GM19239 (cell line): ENCODE measurements around the gene VSTM2L.

ENCODE experiments used
- DNase-seq: peaks from one replicate; pipeline ENCODE4 v3.0.0; 2011; ENCODE audit warnings: low spot score; ENCODE audit not compliant: insufficient read length
- FAIRE-seq: peaks from 2 replicates; lab custom pipeline; 2011; peaks lifted over from hg19 to GRCh38; lab: Jason Lieb, UNC

Gene VSTM2L

GRCh38 chr20:37877832-37878772, 24.8 kb upstream of the VSTM2L start:
- no peak for FAIRE-seq
- DNase-seq, result no peak

- DNase-seq, result no peak
- FAIRE-seq, result no peak
Observed at GRCh38 chr20:37878835-37879599, 23.9 kb upstream of the VSTM2L start.

GRCh38 chr20:37879843-37880242, 23.1 kb upstream of the VSTM2L start:
- FAIRE-seq (no peak), DNase-seq (no peak)

DNA sequence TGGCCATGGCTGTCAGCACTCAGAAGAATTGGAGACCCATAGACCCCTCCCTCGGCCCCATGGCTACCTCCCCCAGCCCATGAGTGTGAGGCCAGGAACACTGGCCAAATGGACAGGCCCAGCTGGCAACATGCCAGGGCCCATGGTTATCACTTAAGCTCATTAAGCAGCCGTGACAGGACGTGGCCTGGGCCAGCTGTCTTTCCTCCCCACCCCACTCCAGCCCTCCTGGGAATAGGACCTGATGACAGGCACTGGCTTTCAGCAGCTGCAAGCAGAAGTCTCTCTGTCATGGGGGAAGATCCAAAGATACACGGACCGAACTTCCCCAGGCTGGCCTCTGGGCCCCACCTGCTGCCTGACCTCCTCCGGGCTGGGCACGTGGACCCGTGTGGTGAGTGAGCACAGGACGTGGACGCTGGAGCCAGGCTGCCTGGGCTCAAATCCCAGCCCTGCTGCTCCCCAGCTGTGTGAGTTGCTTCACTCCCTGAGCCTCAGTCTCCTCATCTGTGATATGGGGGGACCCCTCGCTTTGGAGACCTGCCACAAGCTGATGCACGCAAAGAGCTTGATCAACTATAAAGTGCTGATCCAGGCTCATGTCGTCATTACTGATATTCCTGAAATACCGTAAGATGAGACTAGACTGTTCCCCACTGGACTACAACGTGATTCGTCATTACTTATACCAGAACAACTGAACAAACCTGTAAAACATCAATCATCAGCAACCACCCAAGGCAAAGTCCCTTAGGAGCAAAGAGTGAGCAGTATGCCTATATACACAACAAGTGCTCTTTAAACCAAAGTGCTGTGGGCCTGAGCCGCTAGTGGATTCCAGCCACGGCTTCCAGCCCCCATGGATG, 22.0 kb upstream of the VSTM2L start:
- FAIRE-seq, result no peak
- DNase-seq, result no peak

- no peak for FAIRE-seq
- no peak for DNase-seq
Observed at GRCh38 chr20:37881601-37882343, 21.2 kb upstream of the VSTM2L start.

DNA sequence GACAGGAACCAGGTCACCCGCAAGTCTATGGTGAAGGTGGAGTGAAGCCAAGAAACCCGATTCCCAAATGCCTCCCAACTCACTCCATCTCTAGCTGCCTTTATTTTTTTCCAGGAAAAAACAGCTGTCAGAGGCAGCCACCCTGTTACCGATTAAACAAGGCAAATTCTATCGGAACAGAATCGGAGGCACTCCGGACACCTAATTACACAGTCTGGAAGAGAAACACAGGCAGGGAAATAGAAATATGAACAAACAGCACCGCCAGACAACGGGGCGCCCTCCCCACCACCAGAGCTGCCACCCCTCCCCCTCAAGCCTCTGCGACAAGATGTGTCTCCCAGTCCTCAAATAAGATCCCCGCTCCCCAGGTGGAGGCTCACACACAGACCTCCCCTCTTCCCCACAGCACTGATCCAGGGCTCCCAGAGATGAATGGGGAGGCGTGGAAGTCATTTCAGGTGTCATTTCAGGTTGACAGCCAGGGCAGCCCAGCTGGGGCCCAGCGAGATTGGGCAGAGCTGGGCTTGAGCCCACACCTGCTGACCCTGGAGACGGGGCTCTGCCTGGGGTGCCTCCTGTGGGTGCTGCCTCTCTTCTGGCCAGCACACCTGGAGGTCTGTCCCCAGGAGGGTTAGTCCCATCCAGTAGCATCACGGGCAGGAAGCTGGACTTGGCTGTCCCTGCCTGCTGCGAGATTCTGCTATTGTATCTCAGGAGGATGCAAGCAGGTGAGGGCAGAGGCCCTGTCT, 19.8 kb upstream of the VSTM2L start:
- FAIRE-seq (no peak), DNase-seq (no peak)

- FAIRE-seq (no peak), DNase-seq (no peak)
Observed at GRCh38 chr20:37885042-37885441, 17.9 kb upstream of the VSTM2L start.

GRCh38 chr20:37885593-37886503, 17.1 kb upstream of the VSTM2L start:
- DNase-seq (no peak), FAIRE-seq (no peak)

- no peak for DNase-seq
- no peak for FAIRE-seq
Observed at GRCh38 chr20:37886851-37887297, 16.1 kb upstream of the VSTM2L start.

GRCh38 chr20:37888641-37889040, 14.3 kb upstream of the VSTM2L start:
- FAIRE-seq (no peak), DNase-seq (no peak)

DNA sequence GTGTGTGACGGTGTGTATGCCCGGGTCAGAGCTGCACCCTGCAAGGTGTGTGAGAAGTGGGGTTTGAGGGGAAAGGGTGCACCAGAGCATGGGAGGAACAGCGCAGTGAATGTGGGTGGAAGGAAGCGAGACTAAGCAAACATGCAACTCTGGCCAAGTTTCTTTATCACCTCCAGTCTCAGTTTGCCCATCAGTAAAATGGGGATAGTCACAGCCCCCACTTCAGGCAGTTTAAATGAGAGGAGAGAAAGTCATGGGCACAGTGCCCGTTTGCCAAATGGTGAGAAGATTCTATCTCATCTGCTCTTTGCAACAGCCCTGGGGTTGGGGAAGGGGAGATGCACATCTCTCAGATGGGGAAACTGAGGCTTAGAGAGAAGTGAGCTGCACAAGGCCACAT, 12.8 kb upstream of the VSTM2L start:
- FAIRE-seq (no peak), DNase-seq (no peak)

- FAIRE-seq, result no peak
- no peak for DNase-seq
Observed at GRCh38 chr20:37890643-37891042, 12.3 kb upstream of the VSTM2L start.

GRCh38 chr20:37892001-37892400, 10.9 kb upstream of the VSTM2L start:
- DNase-seq, result no peak
- FAIRE-seq, result no peak

DNA sequence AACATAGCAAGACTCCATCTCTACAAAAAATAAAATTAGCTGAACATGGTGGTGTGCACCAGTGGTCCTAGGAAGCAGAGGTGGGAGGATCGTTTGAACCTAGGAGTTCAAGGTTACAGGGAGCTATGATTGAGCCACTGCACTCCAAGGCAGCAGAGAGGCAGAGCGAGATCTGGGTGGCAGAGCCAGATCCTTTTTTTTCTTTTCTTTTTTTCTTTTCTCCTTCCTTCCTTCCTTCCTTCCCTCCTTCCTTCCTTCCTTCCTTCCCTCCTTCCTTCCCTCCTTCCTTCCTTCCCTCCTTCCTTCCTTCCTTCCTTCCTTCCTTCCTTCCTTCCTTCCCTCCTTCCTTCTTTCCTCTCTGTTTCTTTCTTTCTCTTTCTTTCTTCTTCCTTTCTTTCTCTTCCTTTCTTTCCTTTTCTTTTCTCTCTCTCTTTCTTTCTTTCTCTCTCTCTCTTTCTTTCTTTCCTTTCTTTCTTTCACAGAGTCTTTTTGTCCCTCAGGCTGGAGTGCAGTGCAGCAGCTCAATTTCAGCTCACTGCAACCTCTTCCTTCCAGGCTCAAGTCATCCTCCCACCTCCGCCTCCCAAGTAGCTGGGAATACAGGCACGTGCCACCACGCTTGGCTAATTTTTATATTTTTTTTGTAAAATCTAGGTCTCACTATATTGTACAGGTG, 9.2 kb upstream of the VSTM2L start:
- no peak for DNase-seq
- FAIRE-seq, result no peak

GRCh38 chr20:37894454-37894853, 8.5 kb upstream of the VSTM2L start:
- DNase-seq, result no peak
- FAIRE-seq, result no peak

DNA sequence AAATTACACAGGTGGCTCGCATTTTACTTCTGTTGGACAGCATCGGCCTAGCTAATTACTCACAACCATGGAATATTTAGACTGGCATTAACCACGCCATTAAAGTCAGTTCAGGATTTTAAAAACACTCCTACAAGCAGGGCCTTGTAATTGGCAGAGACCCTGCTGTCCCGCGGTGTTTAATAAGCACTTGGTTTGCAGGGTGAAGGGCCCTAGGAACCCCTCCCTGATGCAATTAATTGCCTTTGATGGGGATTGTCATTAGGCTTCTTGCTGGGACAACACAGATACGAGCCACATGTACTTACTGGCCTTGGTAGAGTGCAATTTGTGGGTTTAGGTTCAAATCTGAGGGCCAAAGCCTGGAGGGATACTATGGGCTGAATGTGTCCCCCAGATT, 7.8 kb upstream of the VSTM2L start:
- no peak for FAIRE-seq
- DNase-seq, result no peak

GRCh38 chr20:37896932-37897548, 5.9 kb upstream of the VSTM2L start:
- no peak for FAIRE-seq

More at GRCh38 chr20:37896932-37897548, 5.9 kb upstream of the VSTM2L start:
- DNase-seq, result no peak
